ENCODE results near the gene KRTAP10-4. TPM values are rescaled to one million over a fixed set of nuclear protein-coding genes. Genes with fewer than 3 reads are reported as not detected.

Gene KRTAP10-4
- total RNA-seq, 3 donors from 2014 or later (not counting 1 experiment from before 2014, with no cell fraction given) = not detected

GRCh38 chr21:44571296-44571695 is 2.2 kb upstream of the KRTAP10-4 start:
- peaks cover 0 to 11% of the 10 kb centered on the region in 2 donors for H3K4me1 Mint-ChIP-seq
- H3K9me3 ChIP-seq (ENCODE audit: control insufficient read depth, insufficient read depth, low read length) = no peaks in the 10 kb centered on the region
- H3K36me3 ChIP-seq (ENCODE audit: control insufficient read depth, insufficient read depth, low read length) = no peaks in the 10 kb centered on the region
- H3K4me3 ChIP-seq (ENCODE audit: low read length) = no peak overlapping the region
- no peak for ATAC-seq
- no peaks in the 10 kb centered on the region for H3K9me3 Mint-ChIP-seq
- TF ChIP-seq CTCF (IDR thresholded peaks at IDR 0.05) = no peak
- H3K27me3 ChIP-seq (ENCODE audit: control insufficient read depth, insufficient read depth, low read length) = no peaks in the 10 kb centered on the region
- H3K4me3 Mint-ChIP-seq = no peak overlapping the region
- no peak overlapping the region for H3K27ac ChIP-seq (ENCODE audit: low read length)
- intact Hi-C loops (cut with micrococcal nuclease) = no loop called here
- WGBS (ENCODE audit: insufficient coverage) = 80% methylated on average over 4 of the region's 4 CpGs
- no peaks in the 10 kb centered on the region for H3K36me3 Mint-ChIP-seq
- no peak for DNase-seq
- peaks cover 32 to 33% of the 10 kb centered on the region in 2 donors for H3K27me3 Mint-ChIP-seq (ENCODE audit: low read depth in 2 of 2)
- H3K27ac Mint-ChIP-seq = no peak overlapping the region
- no peaks in the 10 kb centered on the region for H3K4me1 ChIP-seq (ENCODE audit: control insufficient read depth, insufficient read depth, low read length)

GRCh38 chr21:44571844-44572782 is 1.4 kb upstream of the KRTAP10-4 start:
- Mint-ChIP-seq H3K36me3 (peaks cover 5% of the 10 kb centered on the region), H3K4me3 (no peak overlapping the region), H3K27me3 (ENCODE audit: low read depth in 2 of 2) (peaks cover 32 to 33% of the 10 kb centered on the region in 2 donors), H3K9me3 (no peaks in the 10 kb centered on the region), H3K27ac (no peak overlapping the region), H3K4me1 (peaks cover 0 to 11% of the 10 kb centered on the region in 2 donors)
- peaks cover under 1% of the 10 kb centered on the region for H3K9me3 ChIP-seq (ENCODE audit: control insufficient read depth, insufficient read depth, low read length)
- H3K4me1 ChIP-seq (ENCODE audit: control insufficient read depth, insufficient read depth, low read length) = no peaks in the 10 kb centered on the region
- ATAC-seq (no peak), DNase-seq (no peak)
- H3K27me3 ChIP-seq (ENCODE audit: control insufficient read depth, insufficient read depth, low read length) = no peaks in the 10 kb centered on the region
- H3K36me3 ChIP-seq (ENCODE audit: control insufficient read depth, insufficient read depth, low read length) = no peaks in the 10 kb centered on the region
- no peak for TF ChIP-seq CTCF (IDR thresholded peaks at IDR 0.05)
- intact Hi-C loops (cut with micrococcal nuclease) = no loop called here
- H3K4me3 ChIP-seq (ENCODE audit: low read length) = no peak overlapping the region
- WGBS (ENCODE audit: insufficient coverage) = 88% methylated on average over 40 of the region's 40 CpGs
- no peak overlapping the region for H3K27ac ChIP-seq (ENCODE audit: low read length)

GRCh38 chr21:44572959-44573583 is 458 bp upstream of the KRTAP10-4 start:
- Histone ChIP-seq H3K9me3 (ENCODE audit: control insufficient read depth, insufficient read depth, low read length) (peaks cover 2% of the 10 kb centered on the region), H3K27ac (ENCODE audit: low read length) (no peak overlapping the region), H3K4me1 (ENCODE audit: control insufficient read depth, insufficient read depth, low read length) (no peaks in the 10 kb centered on the region), H3K4me3 (ENCODE audit: low read length) (no peak overlapping the region), H3K27me3 (ENCODE audit: control insufficient read depth, insufficient read depth, low read length) (no peaks in the 10 kb centered on the region), H3K36me3 (ENCODE audit: control insufficient read depth, insufficient read depth, low read length) (no peaks in the 10 kb centered on the region)
- intact Hi-C loops (cut with micrococcal nuclease) = no loop called here
- no peak for ATAC-seq
- DNase-seq = no peak
- TF ChIP-seq CTCF (IDR thresholded peaks at IDR 0.05) = no peak
- 85% methylated on average over 15 of the region's 15 CpGs for WGBS (ENCODE audit: insufficient coverage)
- H3K27me3 Mint-ChIP-seq (ENCODE audit: low read depth in 2 of 2) = peaks cover 32 to 36% of the 10 kb centered on the region in 2 donors
- no peak overlapping the region for H3K4me3 Mint-ChIP-seq
- peaks cover 5% of the 10 kb centered on the region for H3K36me3 Mint-ChIP-seq
- no peak overlapping the region for H3K27ac Mint-ChIP-seq
- peaks cover 0 to 2% of the 10 kb centered on the region in 2 donors for H3K9me3 Mint-ChIP-seq
- peaks cover 0 to 11% of the 10 kb centered on the region in 2 donors for H3K4me1 Mint-ChIP-seq

All from natural killer cell (primary cell).